ENCODE measurements around the gene IQCB1.

The IQCB1 gene

DNA sequence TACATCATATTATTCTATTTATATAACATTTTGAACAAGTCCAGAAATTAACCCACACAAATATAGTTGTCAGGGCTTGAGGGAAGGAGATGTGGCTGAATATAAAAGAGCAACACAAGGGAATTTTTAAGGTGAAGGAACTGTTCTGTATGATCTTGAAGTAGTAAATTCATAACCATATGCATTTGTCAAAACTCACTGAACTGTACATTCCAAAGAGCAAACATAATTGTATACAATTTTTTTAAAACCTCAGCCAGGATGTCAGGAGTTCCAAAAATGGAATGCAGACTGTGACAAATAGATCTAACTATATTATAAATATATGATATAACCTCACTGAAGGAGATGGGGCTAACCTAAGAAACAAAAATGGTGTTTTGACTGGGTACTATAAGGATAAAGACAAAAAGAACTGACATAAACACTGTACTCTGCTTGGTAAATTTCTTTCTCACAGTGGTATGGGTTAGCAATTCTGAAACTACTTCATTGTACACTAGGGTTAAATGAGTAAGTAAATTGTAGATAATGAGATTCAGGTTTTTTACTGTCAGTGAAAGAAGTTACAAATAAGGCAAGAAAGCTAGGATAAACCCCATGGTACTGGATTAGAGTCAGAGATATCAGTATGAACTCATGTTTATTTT, 99.7 kb downstream of the IQCB1 start:
- peaks cover 0 to 5% (median 4%) of the 10 kb centered on the region in 5 donors for H3K4me1 ChIP-seq (ENCODE audit: control insufficient read depth in 5 of 5, insufficient read depth in 5 of 5, low read length in 5 of 5)
- H3K4me3 ChIP-seq (ENCODE audit: low read depth in 1 of 5, low read length in 5 of 5), result no peak overlapping the region
- no peaks in the 10 kb centered on the region for H3K9me3 ChIP-seq (ENCODE audit: control insufficient read depth in 5 of 5, low read length in 5 of 5)
- H3K36me3 ChIP-seq (ENCODE audit: control insufficient read depth in 5 of 5, insufficient read depth in 5 of 5, low read length in 5 of 5), result peaks cover 0 to 2% (median 0%) of the 10 kb centered on the region in 5 donors
- no peak overlapping the region for H3K9ac ChIP-seq (ENCODE audit: low read length in 5 of 5)
- no peak overlapping the region for H3K27ac ChIP-seq (ENCODE audit: low read depth, low read length)
- H3K27me3 ChIP-seq (ENCODE audit: control insufficient read depth in 5 of 5, insufficient read depth in 4 of 5, low read length in 5 of 5), result no peaks in the 10 kb centered on the region

DNA sequence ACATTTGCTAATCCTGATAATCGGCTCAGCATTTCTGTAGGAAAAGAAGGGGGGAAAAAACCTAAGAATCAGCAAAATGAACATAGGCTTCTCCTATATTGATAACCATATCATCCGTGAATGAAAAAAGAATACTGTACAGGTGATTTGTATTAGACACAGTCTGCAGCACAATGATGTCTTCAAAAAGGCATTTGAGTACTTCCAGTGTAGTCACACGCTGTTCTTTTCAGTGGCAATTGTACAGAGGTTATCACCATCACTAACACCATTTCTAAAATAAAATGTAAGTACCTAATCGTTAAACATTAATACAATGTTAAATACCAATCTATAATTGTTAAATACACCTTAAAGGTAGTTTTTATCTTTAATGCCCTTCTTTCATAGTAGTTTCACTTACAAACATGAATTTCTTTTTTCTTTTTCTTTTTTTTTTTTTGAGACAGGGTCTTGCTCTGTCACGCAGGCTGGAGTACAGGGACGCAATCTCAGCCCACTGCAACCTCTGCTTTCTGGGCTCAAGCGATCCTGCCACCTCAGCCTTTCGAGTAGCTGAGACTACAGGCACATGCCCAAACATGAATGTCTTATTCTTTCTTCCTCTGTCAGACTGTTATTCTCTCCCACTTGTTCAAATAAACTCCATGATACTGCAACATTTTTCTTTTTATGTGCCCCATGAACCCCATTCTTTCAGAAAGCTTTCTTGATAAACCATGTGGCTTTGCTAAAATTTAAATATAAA, 103.7 kb downstream of the IQCB1 start:
- H3K4me3 ChIP-seq (ENCODE audit: low read depth in 1 of 5, low read length in 5 of 5), result no peak overlapping the region
- H3K27ac ChIP-seq (ENCODE audit: low read depth, low read length), result no peak overlapping the region
- no peak overlapping the region for H3K9ac ChIP-seq (ENCODE audit: low read length in 5 of 5)

DNA sequence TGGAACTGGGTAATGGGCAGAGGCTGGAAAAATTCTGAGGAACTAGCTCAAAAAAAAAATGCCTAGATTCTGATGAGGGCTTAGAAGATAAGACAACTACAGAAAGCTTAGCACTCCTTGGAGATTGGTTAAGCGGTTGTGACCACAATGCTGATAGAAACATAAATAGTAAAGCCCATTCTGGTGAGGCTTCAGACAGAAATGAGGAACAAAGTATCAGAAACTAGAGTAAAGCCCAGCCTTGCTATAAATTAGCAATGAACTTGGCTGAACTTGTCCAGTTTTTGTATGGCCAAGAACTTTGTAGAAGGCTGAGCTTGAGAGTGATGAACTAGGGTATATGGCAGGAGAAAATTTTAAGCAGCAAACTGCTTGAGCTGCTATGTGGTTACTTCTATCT, 110.7 kb downstream of the IQCB1 start:
- H3K4me1 ChIP-seq (ENCODE audit: control insufficient read depth in 5 of 5, insufficient read depth in 5 of 5, low read length in 5 of 5), result no peaks in the 10 kb centered on the region
- H3K4me3 ChIP-seq (ENCODE audit: low read depth in 1 of 5, low read length in 5 of 5), result no peak overlapping the region
- no peaks in the 10 kb centered on the region for H3K27me3 ChIP-seq (ENCODE audit: control insufficient read depth in 5 of 5, insufficient read depth in 4 of 5, low read length in 5 of 5)
- peaks cover 69 to 91% (median 79%) of the 10 kb centered on the region in 5 donors for H3K36me3 ChIP-seq (ENCODE audit: control insufficient read depth in 5 of 5, insufficient read depth in 5 of 5, low read length in 5 of 5)
- H3K27ac ChIP-seq (ENCODE audit: low read depth, low read length), result no peak overlapping the region
- H3K9me3 ChIP-seq (ENCODE audit: control insufficient read depth in 5 of 5, low read length in 5 of 5), result no peaks in the 10 kb centered on the region
- no peak overlapping the region for H3K9ac ChIP-seq (ENCODE audit: low read length in 5 of 5)

More for the DNA sequence above, 103.7 kb downstream of the IQCB1 start:
- H3K27me3 ChIP-seq (ENCODE audit: control insufficient read depth in 5 of 5, insufficient read depth in 4 of 5, low read length in 5 of 5), result no peaks in the 10 kb centered on the region
- peaks cover 18 to 34% (median 23%) of the 10 kb centered on the region in 5 donors for H3K36me3 ChIP-seq (ENCODE audit: control insufficient read depth in 5 of 5, insufficient read depth in 5 of 5, low read length in 5 of 5)
- no peaks in the 10 kb centered on the region for H3K9me3 ChIP-seq (ENCODE audit: control insufficient read depth in 5 of 5, low read length in 5 of 5)
- no peaks in the 10 kb centered on the region for H3K4me1 ChIP-seq (ENCODE audit: control insufficient read depth in 5 of 5, insufficient read depth in 5 of 5, low read length in 5 of 5)

DNA sequence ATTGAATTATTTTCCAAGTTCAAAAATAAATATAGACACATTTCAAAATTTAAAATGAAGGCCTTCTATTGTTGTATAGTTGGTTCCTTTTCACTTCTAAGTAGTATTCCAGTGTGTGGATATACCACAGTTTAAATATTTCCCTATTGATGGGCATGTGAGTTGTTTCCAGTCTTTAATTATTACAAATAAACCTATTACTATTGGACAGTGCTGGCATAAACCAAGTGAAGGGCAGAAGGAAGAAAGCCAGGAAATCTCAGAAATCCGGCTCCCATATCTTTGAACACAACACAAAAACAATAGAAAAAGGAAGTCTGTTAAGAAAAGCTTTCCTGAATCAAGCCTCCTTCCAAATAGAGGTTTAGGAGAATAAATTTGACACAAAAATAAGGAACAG, 111.4 kb downstream of the IQCB1 start:
- Histone ChIP-seq H3K36me3 (ENCODE audit: control insufficient read depth in 5 of 5, insufficient read depth in 5 of 5, low read length in 5 of 5) (peaks cover 68 to 88% (median 74%) of the 10 kb centered on the region in 5 donors), H3K27ac (ENCODE audit: low read depth, low read length) (no peak overlapping the region), H3K27me3 (ENCODE audit: control insufficient read depth in 5 of 5, insufficient read depth in 4 of 5, low read length in 5 of 5) (no peaks in the 10 kb centered on the region)

DNA sequence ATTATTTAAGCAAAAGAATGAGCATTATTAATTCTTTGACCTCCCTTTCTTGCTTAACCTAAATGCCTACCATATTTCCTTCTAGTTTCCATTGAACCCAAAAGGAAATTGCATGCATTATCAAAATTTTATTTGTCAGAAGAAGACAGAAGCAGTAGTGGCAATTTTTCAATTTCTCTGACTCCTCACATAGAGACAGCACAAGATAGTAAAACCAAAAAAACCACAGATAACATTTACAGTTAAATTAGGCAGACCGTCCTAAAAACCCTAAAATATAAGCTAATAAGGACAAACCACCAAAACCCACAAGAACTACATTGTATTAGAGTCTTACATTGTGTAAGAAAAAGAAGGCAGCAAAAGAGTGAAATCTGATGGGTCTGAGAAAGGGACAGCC, 112.4 kb downstream of the IQCB1 start:
- Histone ChIP-seq H3K27me3 (ENCODE audit: control insufficient read depth in 5 of 5, insufficient read depth in 4 of 5, low read length in 5 of 5) (no peaks in the 10 kb centered on the region), H3K4me1 (ENCODE audit: control insufficient read depth in 5 of 5, insufficient read depth in 5 of 5, low read length in 5 of 5) (no peaks in the 10 kb centered on the region), H3K27ac (ENCODE audit: low read depth, low read length) (no peak overlapping the region), H3K9ac (ENCODE audit: low read length in 5 of 5) (no peak overlapping the region), H3K4me3 (ENCODE audit: low read depth in 1 of 5, low read length in 5 of 5) (no peak overlapping the region), H3K9me3 (ENCODE audit: control insufficient read depth in 5 of 5, low read length in 5 of 5) (no peaks in the 10 kb centered on the region), H3K36me3 (ENCODE audit: control insufficient read depth in 5 of 5, insufficient read depth in 5 of 5, low read length in 5 of 5) (peaks cover 67 to 88% (median 77%) of the 10 kb centered on the region in 5 donors)

More for the DNA sequence above, 111.4 kb downstream of the IQCB1 start:
- H3K9ac ChIP-seq (ENCODE audit: low read length in 5 of 5), result no peak overlapping the region
- H3K4me3 ChIP-seq (ENCODE audit: low read depth in 1 of 5, low read length in 5 of 5), result no peak overlapping the region
- H3K4me1 ChIP-seq (ENCODE audit: control insufficient read depth in 5 of 5, insufficient read depth in 5 of 5, low read length in 5 of 5), result no peaks in the 10 kb centered on the region
- no peaks in the 10 kb centered on the region for H3K9me3 ChIP-seq (ENCODE audit: control insufficient read depth in 5 of 5, low read length in 5 of 5)

DNA sequence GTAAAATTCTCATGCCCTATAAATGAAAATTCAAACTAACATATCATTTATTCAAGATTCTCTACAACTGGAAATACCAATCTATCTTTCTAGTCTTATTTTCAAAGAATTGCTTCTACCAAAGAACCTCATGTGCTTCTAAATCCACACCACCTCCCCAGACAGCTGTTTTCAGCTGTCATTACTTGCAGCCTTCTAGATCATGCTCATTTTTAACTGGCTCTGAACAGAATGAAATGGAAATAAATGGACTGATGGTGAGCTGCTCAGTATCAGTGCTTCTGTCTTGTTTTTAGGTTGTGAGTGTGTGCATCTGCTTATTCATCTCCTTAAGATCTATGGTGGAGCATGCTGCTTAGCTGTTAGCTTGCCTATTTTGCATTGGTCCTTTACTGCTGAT, 114.7 kb downstream of the IQCB1 start:
- H3K9me3 ChIP-seq (ENCODE audit: control insufficient read depth in 5 of 5, low read length in 5 of 5), result no peaks in the 10 kb centered on the region
- H3K36me3 ChIP-seq (ENCODE audit: control insufficient read depth in 5 of 5, insufficient read depth in 5 of 5, low read length in 5 of 5), result peaks cover 74 to 92% (median 77%) of the 10 kb centered on the region in 5 donors
- no peak overlapping the region for H3K27ac ChIP-seq (ENCODE audit: low read depth, low read length)
- H3K9ac ChIP-seq (ENCODE audit: low read length in 5 of 5), result no peak overlapping the region
- H3K27me3 ChIP-seq (ENCODE audit: control insufficient read depth in 5 of 5, insufficient read depth in 4 of 5, low read length in 5 of 5), result no peaks in the 10 kb centered on the region
- no peak overlapping the region for H3K4me3 ChIP-seq (ENCODE audit: low read depth in 1 of 5, low read length in 5 of 5)
- H3K4me1 ChIP-seq (ENCODE audit: control insufficient read depth in 5 of 5, insufficient read depth in 5 of 5, low read length in 5 of 5), result no peaks in the 10 kb centered on the region
